ENCODE data around the gene CCL3. TPM values are rescaled to one million over a fixed set of nuclear protein-coding genes. Genes with fewer than 3 reads are reported as not detected.

Gene CCL3
- total and polyA plus RNA-seq, 2 experiments from 2014 or later = not detected

- H3K4me3 Mint-ChIP-seq = no peak overlapping the region
- H3K36me3 ChIP-seq (ENCODE audit: insufficient read depth) = peaks cover 15% of the 10 kb centered on the region
- H3K36me3 Mint-ChIP-seq (ENCODE audit: low read depth) = peaks cover 35% of the 10 kb centered on the region
- peaks cover 44% of the 10 kb centered on the region for H3K9me3 Mint-ChIP-seq
- H3K27ac Mint-ChIP-seq = no peak overlapping the region
- H3K27me3 Mint-ChIP-seq (ENCODE audit: insufficient read depth, low read depth, poor library complexity) = peaks cover 7% of the 10 kb centered on the region
- DNase-seq (ENCODE audit: low spot score) (no peak), ATAC-seq (no peak)
- TF ChIP-seq EZH2phosphoT487 (IDR thresholded peaks at IDR 0.05; ENCODE audit: unreplicated experiment) = no peak
- TF ChIP-seq EZH2 (IDR thresholded peaks at IDR 0.05; ENCODE audit: low read depth, unreplicated experiment) = no peak
- TF ChIP-seq POLR2AphosphoS5 (IDR thresholded peaks at IDR 0.05; ENCODE audit: low read depth) = no peak
- TF ChIP-seq ZNF114 (CRISPR knock-in tag; IDR thresholded peaks at IDR 0.05) = no peak
- TF ChIP-seq ZNF331 (CRISPR knock-in tag; IDR thresholded peaks at IDR 0.05; ENCODE audit: low read depth) = no peak
- TF ChIP-seq STAT1 (IDR thresholded peaks at IDR 0.05; ENCODE audit: unreplicated experiment) = no peak
- TF ChIP-seq, protein P1, sequence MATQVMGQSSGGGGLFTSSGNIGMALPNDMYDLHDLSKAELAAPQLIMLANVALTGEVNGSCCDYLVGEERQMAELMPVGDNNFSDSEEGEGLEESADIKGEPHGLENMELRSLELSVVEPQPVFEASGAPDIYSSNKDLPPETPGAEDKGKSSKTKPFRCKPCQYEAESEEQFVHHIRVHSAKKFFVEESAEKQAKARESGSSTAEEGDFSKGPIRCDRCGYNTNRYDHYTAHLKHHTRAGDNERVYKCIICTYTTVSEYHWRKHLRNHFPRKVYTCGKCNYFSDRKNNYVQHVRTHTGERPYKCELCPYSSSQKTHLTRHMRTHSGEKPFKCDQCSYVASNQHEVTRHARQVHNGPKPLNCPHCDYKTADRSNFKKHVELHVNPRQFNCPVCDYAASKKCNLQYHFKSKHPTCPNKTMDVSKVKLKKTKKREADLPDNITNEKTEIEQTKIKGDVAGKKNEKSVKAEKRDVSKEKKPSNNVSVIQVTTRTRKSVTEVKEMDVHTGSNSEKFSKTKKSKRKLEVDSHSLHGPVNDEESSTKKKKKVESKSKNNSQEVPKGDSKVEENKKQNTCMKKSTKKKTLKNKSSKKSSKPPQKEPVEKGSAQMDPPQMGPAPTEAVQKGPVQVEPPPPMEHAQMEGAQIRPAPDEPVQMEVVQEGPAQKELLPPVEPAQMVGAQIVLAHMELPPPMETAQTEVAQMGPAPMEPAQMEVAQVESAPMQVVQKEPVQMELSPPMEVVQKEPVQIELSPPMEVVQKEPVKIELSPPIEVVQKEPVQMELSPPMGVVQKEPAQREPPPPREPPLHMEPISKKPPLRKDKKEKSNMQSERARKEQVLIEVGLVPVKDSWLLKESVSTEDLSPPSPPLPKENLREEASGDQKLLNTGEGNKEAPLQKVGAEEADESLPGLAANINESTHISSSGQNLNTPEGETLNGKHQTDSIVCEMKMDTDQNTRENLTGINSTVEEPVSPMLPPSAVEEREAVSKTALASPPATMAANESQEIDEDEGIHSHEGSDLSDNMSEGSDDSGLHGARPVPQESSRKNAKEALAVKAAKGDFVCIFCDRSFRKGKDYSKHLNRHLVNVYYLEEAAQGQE (IDR thresholded peaks at IDR 0.05; ENCODE audit: unreplicated experiment) = no peak
- TF ChIP-seq, protein P2, sequence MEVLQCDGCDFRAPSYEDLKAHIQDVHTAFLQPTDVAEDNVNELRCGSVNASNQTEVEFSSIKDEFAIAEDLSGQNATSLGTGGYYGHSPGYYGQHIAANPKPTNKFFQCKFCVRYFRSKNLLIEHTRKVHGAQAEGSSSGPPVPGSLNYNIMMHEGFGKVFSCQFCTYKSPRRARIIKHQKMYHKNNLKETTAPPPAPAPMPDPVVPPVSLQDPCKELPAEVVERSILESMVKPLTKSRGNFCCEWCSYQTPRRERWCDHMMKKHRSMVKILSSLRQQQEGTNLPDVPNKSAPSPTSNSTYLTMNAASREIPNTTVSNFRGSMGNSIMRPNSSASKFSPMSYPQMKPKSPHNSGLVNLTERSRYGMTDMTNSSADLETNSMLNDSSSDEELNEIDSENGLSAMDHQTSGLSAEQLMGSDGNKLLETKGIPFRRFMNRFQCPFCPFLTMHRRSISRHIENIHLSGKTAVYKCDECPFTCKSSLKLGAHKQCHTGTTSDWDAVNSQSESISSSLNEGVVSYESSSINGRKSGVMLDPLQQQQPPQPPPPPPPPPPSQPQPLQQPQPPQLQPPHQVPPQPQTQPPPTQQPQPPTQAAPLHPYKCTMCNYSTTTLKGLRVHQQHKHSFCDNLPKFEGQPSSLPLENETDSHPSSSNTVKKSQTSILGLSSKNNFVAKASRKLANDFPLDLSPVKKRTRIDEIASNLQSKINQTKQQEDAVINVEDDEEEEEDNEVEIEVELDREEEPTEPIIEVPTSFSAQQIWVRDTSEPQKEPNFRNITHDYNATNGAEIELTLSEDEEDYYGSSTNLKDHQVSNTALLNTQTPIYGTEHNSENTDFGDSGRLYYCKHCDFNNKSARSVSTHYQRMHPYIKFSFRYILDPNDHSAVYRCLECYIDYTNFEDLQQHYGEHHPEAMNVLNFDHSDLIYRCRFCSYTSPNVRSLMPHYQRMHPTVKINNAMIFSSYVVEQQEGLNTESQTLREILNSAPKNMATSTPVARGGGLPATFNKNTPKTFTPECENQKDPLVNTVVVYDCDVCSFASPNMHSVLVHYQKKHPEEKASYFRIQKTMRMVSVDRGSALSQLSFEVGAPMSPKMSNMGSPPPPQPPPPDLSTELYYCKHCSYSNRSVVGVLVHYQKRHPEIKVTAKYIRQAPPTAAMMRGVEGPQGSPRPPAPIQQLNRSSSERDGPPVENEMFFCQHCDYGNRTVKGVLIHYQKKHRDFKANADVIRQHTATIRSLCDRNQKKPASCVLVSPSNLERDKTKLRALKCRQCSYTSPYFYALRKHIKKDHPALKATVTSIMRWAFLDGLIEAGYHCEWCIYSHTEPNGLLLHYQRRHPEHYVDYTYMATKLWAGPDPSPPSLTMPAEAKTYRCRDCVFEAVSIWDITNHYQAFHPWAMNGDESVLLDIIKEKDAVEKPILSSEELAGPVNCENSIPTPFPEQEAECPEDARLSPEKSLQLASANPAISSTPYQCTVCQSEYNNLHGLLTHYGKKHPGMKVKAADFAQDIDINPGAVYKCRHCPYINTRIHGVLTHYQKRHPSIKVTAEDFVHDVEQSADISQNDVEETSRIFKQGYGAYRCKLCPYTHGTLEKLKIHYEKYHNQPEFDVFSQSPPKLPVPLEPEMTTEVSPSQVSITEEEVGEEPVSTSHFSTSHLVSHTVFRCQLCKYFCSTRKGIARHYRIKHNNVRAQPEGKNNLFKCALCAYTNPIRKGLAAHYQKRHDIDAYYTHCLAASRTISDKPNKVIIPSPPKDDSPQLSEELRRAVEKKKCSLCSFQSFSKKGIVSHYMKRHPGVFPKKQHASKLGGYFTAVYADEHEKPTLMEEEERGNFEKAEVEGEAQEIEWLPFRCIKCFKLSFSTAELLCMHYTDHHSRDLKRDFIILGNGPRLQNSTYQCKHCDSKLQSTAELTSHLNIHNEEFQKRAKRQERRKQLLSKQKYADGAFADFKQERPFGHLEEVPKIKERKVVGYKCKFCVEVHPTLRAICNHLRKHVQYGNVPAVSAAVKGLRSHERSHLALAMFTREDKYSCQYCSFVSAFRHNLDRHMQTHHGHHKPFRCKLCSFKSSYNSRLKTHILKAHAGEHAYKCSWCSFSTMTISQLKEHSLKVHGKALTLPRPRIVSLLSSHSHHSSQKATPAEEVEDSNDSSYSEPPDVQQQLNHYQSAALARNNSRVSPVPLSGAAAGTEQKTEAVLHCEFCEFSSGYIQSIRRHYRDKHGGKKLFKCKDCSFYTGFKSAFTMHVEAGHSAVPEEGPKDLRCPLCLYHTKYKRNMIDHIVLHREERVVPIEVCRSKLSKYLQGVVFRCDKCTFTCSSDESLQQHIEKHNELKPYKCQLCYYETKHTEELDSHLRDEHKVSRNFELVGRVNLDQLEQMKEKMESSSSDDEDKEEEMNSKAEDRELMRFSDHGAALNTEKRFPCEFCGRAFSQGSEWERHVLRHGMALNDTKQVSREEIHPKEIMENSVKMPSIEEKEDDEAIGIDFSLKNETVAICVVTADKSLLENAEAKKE (CRISPR knock-in tag; IDR thresholded peaks at IDR 0.05) = no peak
- TF ChIP-seq ETS1 (IDR thresholded peaks at IDR 0.05) = no peak
- TF ChIP-seq JUNB (IDR thresholded peaks at IDR 0.05; ENCODE audit: unreplicated experiment) = no peak
- TF ChIP-seq CREB1 (CRISPR knock-in tag; IDR thresholded peaks at IDR 0.05; ENCODE audit: low read depth) = no peak
- TF ChIP-seq CTCF (conservative IDR thresholded peaks at IDR 0.05; ENCODE audit: low read depth in 2 of 2) = no peak
- TF ChIP-seq NANOG (IDR thresholded peaks at IDR 0.05; ENCODE audit: borderline replicate concordance) = no peak
- H4K20me1 ChIP-seq (replicated peaks; ENCODE audit: insufficient read depth) = no peaks in the 10 kb centered on the region
- H3K4me1 ChIP-seq (ENCODE audit: insufficient read depth) = peaks cover 9% of the 10 kb centered on the region; the same call in 1 of the 2 replicates
- peaks cover 8% of the 10 kb centered on the region; the same call in 2 of the 3 replicates for H3K4me1 Mint-ChIP-seq
- H3F3A ChIP-seq (replicated peaks; ENCODE audit: low read depth) = no peaks in the 10 kb centered on the region
- H3K79me2 ChIP-seq (replicated peaks; ENCODE audit: insufficient read depth) = no peaks in the 10 kb centered on the region
- 0 out of 2 replicates have a peak, but pooled peaks cover 8% of the 10 kb centered on the region for H3K9me2 ChIP-seq (ENCODE audit: insufficient read depth)
- no peak overlapping the region for H3K4me2 ChIP-seq
- no peaks in the 10 kb centered on the region for H3K27me3 ChIP-seq (ENCODE audit: insufficient read depth)
- H3K4me3 ChIP-seq = no peak overlapping the region
- H2AFZ ChIP-seq = no peak overlapping the region
- H3K27ac ChIP-seq (ENCODE audit: low read depth) = no peak overlapping the region
Measured at GRCh38 chr17:36128411-36128978, 38.6 kb upstream of the CCL3 start.
